Erythroblast (primary cell): ENCODE measurements around the gene TAOK2.

ENCODE experiments used
- GATA1 ChIP-seq: IDR thresholded peaks from 2 replicates; pipeline ENCODE4 v1.6.1; 2011; ENCODE audit warnings: low read depth, mild to moderate bottlenecking, control low read depth, low read length, moderate library complexity
- POLR2A ChIP-seq: IDR thresholded peaks from 2 replicates; pipeline ENCODE4 v1.6.1; 2011; ENCODE audit warnings: mild to moderate bottlenecking, low read length

- no peak for TF ChIP-seq POLR2A
- no peak for TF ChIP-seq GATA1
Observed at GRCh38 chr16:29963021-29963743, 10.5 kb upstream of the TAOK2 start.
